ENCODE measurements around the gene ALLC.

- TF ChIP-seq CTCF (IDR thresholded peaks at IDR 0.05) (no peak), EZH2 (IDR thresholded peaks at IDR 0.05; ENCODE audit: borderline replicate concordance, insufficient read depth, low read depth, low read length, poor library complexity, severe bottlenecking) (no peak)
Observed at GRCh38 chr2:3610881-3611505, 47.0 kb upstream of the ALLC start.
